Common myeloid progenitor, CD34-positive (primary cell): ENCODE measurements around the gene VLDLR.

ENCODE experiments used
- CTCF ChIA-PET: fragments of 350-600 bp; sonication (Branson Sonifier 250); formaldehyde crosslinking; loops from one replicate; lab custom pipeline; 2021; ENCODE audit warnings: antibody characterized with exemption; lab: Charles Lee
- POLR2A ChIA-PET: fragments of 350-600 bp; sonication (Branson Sonifier 250); formaldehyde crosslinking; loops from one replicate; lab custom pipeline; 2021; ENCODE audit warnings: antibody characterized with exemption; lab: Charles Lee
- DNase-seq, 3 donors: peaks; one replicate each; pipeline versions ENCODE4 v3.0.0 to v3.0.0-alpha.2; 2013
- H3K27ac ChIP-seq, 2 experiments: 1 replicate in 1 of 2; 2 replicates in 1 of 2; pipeline ENCODE4 v1.7.0; 2013; ENCODE audit warnings: inconsistent platforms in 2 of 2, low read length in 2 of 2, mild to moderate bottlenecking in 2 of 2, low read depth in 1 of 2, moderate library complexity in 1 of 2; ENCODE audit not compliant: severe bottlenecking in 2 of 2, insufficient read depth in 1 of 2, poor library complexity in 1 of 2
- H3K27me3 ChIP-seq, 5 experiments: replicated peaks in 2 of 5; 1 replicate in 3 of 5; 2 replicates in 2 of 5; pipeline versions ENCODE4 v1.6.1 to v1.7.0; 2013; ENCODE audit warnings: low read length in 4 of 5, mild to moderate bottlenecking in 2 of 5, moderate library complexity in 2 of 5, inconsistent platforms in 1 of 5; ENCODE audit not compliant: insufficient read depth in 5 of 5, control insufficient read depth in 4 of 5
- H3K36me3 ChIP-seq, 4 experiments: 1 replicate in 2 of 4; 2 replicates in 2 of 4; pipeline versions ENCODE4 v1.6.1 to v1.7.0; 2013; ENCODE audit warnings: low read length in 3 of 4, control low read depth in 1 of 4, mild to moderate bottlenecking in 1 of 4; ENCODE audit not compliant: control insufficient read depth in 4 of 4, insufficient read depth in 4 of 4
- H3K4me1 ChIP-seq, 4 experiments: 1 replicate in 3 of 4; 2 replicates in 1 of 4; pipeline versions ENCODE4 v1.6.1 to v1.7.1; 2013; ENCODE audit warnings: low read length in 3 of 4, mild to moderate bottlenecking in 3 of 4, control low read depth in 1 of 4, inconsistent platforms in 1 of 4, moderate library complexity in 1 of 4; ENCODE audit not compliant: control insufficient read depth in 4 of 4, insufficient read depth in 4 of 4; ENCODE audit errors: control extremely low read depth in 1 of 4
- H3K4me3 ChIP-seq, 7 experiments: 1 replicate in 4 of 7; 2 replicates in 3 of 7; pipeline versions ENCODE4 v1.5.1 to v1.7.0; 2013; ENCODE audit warnings: mild to moderate bottlenecking in 7 of 7, low read length in 6 of 7, moderate library complexity in 6 of 7, inconsistent platforms in 2 of 7, low read depth in 2 of 7, control low read depth in 1 of 7; ENCODE audit not compliant: insufficient read depth in 4 of 7, control insufficient read depth in 1 of 7; ENCODE audit errors: extremely low read depth in 1 of 7
- H3K9me3 ChIP-seq, 5 experiments: 1 replicate in 4 of 5; 2 replicates in 1 of 5; pipeline versions ENCODE4 v1.6.1 to v1.7.1; 2013; ENCODE audit warnings: low read length in 4 of 5, mild to moderate bottlenecking in 2 of 5, inconsistent platforms in 1 of 5, low read depth in 1 of 5, moderate library complexity in 1 of 5; ENCODE audit not compliant: control insufficient read depth in 4 of 5, insufficient read depth in 2 of 5; ENCODE audit errors: control extremely low read depth in 1 of 5
- WGBS: methylation state at CpG from one replicate; pipeline ENCODE4 v1.1.5; 2013; ENCODE audit not compliant: insufficient coverage; 5-methylcytosine and 5-hydroxymethylcytosine counted together

Gene VLDLR

DNA sequence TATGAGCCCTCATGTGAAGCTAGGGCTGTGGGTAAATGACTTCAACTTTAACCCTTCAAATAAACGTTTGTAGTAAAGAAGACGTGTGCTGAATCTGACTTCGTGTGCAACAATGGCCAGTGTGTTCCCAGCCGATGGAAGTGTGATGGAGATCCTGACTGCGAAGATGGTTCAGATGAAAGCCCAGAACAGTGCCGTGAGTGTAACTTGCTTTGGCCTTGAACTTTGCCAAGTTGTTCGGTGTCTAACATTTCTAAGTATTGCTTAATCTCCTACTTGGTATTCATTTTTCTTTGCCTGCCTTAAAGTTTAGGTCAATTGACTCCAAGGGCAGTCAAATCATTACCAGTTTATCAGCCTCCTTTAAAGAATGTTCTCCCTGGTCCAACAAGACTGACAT, 18.2 kb downstream of the VLDLR start:
- no peak for DNase-seq
- no peak overlapping the region for H3K4me3 ChIP-seq
- POLR2A ChIA-PET: no interaction called here
- H3K4me1 ChIP-seq: no peaks in the 10 kb centered on the region
- H3K27me3 ChIP-seq: no peaks in the 10 kb centered on the region
- CTCF ChIA-PET: no interaction called here
- no peak overlapping the region for H3K27ac ChIP-seq
- H3K9me3 ChIP-seq: no peaks in the 10 kb centered on the region
- WGBS: 98% methylated on average over 7 of the region's 7 CpGs
- peaks cover 0 to 3% (median 0%) of the 10 kb centered on the region in 4 experiments for H3K36me3 ChIP-seq

DNA sequence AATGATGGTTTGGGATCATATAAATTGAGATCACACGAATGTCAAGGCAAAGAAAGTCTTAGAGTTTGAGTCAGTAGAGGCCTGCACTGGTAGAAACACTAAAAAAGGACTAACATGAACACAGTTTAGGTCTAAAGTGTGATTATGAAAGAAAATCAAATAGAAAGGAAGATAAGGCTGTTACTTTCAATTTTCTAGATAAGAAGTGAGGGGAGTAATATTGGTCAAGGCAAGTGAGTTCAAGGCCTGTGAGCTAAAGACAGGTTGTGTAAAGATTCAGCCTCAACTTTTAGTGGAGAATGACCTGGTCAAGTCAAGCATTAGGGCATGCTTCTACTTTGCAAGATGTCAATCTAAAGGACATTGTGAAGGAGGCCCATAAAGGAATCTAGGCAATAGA, 19.0 kb downstream of the VLDLR start:
- no peaks in the 10 kb centered on the region for H3K9me3 ChIP-seq
- no peaks in the 10 kb centered on the region for H3K27me3 ChIP-seq
- CTCF ChIA-PET: no interaction called here
- peaks cover 0 to 3% (median 0%) of the 10 kb centered on the region in 4 experiments for H3K36me3 ChIP-seq
- no peaks in the 10 kb centered on the region for H3K4me1 ChIP-seq
- H3K27ac ChIP-seq: no peak overlapping the region
- WGBS: 100% methylated on average over 1 of the region's 1 CpG
- no peak overlapping the region for H3K4me3 ChIP-seq
- POLR2A ChIA-PET: no interaction called here
- no peak for DNase-seq

DNA sequence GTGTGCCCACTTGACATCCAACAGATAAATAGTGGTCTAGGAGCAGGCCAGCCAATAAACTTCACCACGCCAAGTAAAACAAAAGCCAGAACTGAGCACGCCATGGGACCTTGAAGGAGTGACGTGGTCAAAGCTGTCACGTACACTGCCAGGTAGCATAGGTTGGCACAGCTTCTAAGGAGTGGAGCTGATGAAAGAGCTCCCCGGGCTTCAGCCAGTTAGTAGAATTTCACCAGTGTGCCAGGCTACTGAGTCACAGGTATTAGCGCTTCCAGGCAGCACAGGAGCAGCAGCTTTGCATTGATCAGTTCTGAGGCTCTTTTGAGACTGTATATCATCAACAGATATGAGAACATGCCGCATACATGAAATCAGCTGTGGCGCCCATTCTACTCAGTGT, 19.4 kb downstream of the VLDLR start:
- Histone ChIP-seq H3K27ac (no peak overlapping the region), H3K27me3 (no peaks in the 10 kb centered on the region), H3K4me1 (no peaks in the 10 kb centered on the region), H3K36me3 (peaks cover 0 to 3% (median 0%) of the 10 kb centered on the region in 4 experiments), H3K4me3 (no peak overlapping the region), H3K9me3 (no peaks in the 10 kb centered on the region)
- ChIA-PET CTCF (no interaction called here), POLR2A (no interaction called here)
- WGBS: 97% methylated on average over 8 of the region's 8 CpGs
- no peak for DNase-seq

DNA sequence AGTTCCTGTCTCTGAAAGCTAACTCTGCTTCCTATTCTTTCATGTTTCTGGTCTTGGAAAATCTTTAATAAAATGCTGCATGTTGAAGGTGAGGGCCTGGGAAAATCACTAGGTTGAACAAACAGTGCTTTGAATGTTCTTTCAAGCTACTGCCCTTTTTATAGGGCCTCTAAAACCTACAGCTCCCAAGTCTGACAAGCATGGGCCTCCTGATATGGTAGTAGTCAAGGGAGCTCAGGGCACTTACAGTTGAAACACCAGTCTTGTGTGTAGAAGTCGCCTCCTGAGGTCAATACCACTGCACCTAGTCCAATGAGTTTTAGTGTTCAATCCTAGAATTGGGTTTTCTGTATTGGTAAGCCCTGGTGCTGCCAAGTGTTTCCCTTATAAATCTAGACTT, 20.5 kb downstream of the VLDLR start:
- H3K36me3 ChIP-seq: peaks cover 0 to 3% (median 0%) of the 10 kb centered on the region in 4 experiments
- POLR2A ChIA-PET: no interaction called here
- H3K27me3 ChIP-seq: no peaks in the 10 kb centered on the region
- no peaks in the 10 kb centered on the region for H3K9me3 ChIP-seq
- CTCF ChIA-PET: no interaction called here
- no peak overlapping the region for H3K27ac ChIP-seq
- no peak for DNase-seq
- no peak overlapping the region for H3K4me3 ChIP-seq
- H3K4me1 ChIP-seq: no peaks in the 10 kb centered on the region
- 100% methylated on average over 1 of the region's 1 CpG for WGBS

DNA sequence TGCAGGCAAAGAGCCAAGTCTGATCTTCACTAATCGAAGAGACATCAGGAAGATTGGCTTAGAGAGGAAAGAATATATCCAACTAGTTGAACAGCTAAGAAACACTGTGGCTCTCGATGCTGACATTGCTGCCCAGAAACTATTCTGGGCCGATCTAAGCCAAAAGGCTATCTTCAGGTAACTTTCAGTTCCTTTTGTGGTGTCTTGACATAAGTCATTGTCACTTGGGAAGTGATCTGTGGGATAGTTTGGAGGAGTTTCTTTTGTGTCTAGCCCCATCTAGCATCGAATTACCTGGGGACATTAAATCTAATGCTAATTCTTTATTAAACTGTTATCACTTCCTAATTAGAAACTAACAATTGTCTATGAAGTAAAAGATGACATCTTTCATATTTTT, 24.0 kb downstream of the VLDLR start:
- Histone ChIP-seq H3K4me1 (no peaks in the 10 kb centered on the region), H3K36me3 (peaks cover 0 to 3% (median 0%) of the 10 kb centered on the region in 4 experiments), H3K27me3 (no peaks in the 10 kb centered on the region), H3K9me3 (no peaks in the 10 kb centered on the region), H3K27ac (no peak overlapping the region), H3K4me3 (no peak overlapping the region)
- POLR2A ChIA-PET: no interaction called here
- no peak for DNase-seq
- 83% methylated on average over 3 of the region's 4 CpGs for WGBS
- CTCF ChIA-PET: interaction anchor here (1.5 kb wide), 1 partner anchor 111 kb away, joined by 3 read pairs; no protein-coding TSS in a partner anchor

DNA sequence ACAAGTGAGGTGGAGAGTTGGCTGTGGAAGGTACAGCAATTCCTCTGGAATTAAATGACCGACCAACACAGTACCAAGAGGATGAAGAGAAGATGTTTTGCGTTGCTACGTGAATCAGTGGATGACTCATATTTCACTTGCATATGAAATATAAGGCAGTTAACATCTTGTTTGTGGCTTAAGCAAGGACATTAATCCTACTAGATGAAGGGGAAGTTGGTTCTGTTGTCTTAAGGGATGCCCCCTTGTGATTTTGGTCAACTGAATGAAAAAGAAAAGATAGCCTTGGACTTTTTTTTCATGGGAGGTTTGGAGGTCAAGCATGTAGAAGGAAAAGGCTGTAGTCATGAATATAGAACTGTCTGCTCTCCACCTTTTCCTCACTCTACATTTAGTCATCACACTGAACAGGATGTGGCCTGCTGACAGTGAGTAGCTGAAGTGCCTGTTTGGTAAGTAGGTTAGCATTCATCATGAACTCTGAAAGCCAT, 33.9 kb downstream of the VLDLR start:
- no peak overlapping the region for H3K27ac ChIP-seq
- H3K9me3 ChIP-seq: no peaks in the 10 kb centered on the region
- peaks cover 0 to 2% (median under 1%) of the 10 kb centered on the region in 4 experiments for H3K4me1 ChIP-seq
- H3K4me3 ChIP-seq: no peak overlapping the region
- H3K27me3 ChIP-seq: no peaks in the 10 kb centered on the region
- no CpG with 5 or more reads among the region's 3 CpGs for WGBS
- H3K36me3 ChIP-seq: no peaks in the 10 kb centered on the region
- CTCF ChIA-PET: no interaction called here
- peak; percentile 7 to 70 (median 52) for DNase-seq
- POLR2A ChIA-PET: no interaction called here

DNA sequence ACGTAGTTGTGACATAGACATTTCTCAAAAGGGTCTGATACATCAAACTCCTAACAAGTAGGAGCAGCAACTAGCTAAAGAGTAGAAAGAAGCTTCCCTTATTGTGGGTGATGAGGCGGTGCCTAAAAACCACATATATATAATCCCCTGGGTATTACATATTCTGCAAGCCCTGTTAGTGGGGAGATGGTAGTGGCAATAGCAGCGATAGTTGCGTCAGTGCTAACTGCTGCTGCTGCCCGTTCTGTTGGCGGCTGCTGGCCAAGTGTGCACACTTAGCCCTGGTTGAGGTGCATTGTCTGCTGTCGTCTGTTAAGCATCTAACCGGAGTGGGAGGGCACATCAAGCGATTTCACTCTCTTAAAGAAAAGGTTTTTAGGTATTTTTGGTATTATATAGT, 35.8 kb downstream of the VLDLR start:
- H3K9me3 ChIP-seq: no peaks in the 10 kb centered on the region
- H3K27ac ChIP-seq: no peak overlapping the region
- WGBS: 93% methylated on average over 5 of the region's 9 CpGs
- CTCF ChIA-PET: interaction anchor here (1.4 kb wide), 1 partner anchor 10 kb away, joined by 4 read pairs; no protein-coding TSS in a partner anchor
- peak in 2 of 3 donors; percentile 12 to 17 for DNase-seq
- no peaks in the 10 kb centered on the region for H3K27me3 ChIP-seq
- H3K4me3 ChIP-seq: no peak overlapping the region
- peaks cover 0 to 2% (median under 1%) of the 10 kb centered on the region in 4 experiments for H3K4me1 ChIP-seq
- POLR2A ChIA-PET: interaction anchor here (0.6 kb wide), 1 partner anchor 42 kb away, joined by 3 read pairs; no protein-coding TSS in a partner anchor
- no peaks in the 10 kb centered on the region for H3K36me3 ChIP-seq
